BE2C (cell line): ENCODE data around the gene LTN1.

ENCODE experiments used
- DNase-seq: peaks from one replicate; pipeline ENCODE4 v3.0.0-alpha.2; 2020
- H3K27me3 ChIP-seq: fragments of 250-450 bp; sonication (Bioruptor Pico); 2 replicates; pipeline ENCODE4 v1.5.1; 2020; ENCODE audit warnings: mild to moderate bottlenecking
- H3K36me3 ChIP-seq: fragments of 250-450 bp; sonication (Bioruptor Pico); 2 replicates; pipeline ENCODE4 v1.5.1; 2020; ENCODE audit warnings: mild to moderate bottlenecking
- H3K4me1 ChIP-seq: fragments of 250-450 bp; sonication (Bioruptor Pico); 2 replicates; pipeline ENCODE4 v1.5.1; 2020
- H3K4me3 ChIP-seq: 2 replicates; pipeline ENCODE4 v1.5.1; 2011; ENCODE audit warnings: low read depth, low read length
- H3K9me3 ChIP-seq: fragments of 250-450 bp; sonication (Bioruptor Pico); 2 replicates; pipeline ENCODE4 v1.5.1; 2020
- CTCF ChIP-seq: IDR thresholded peaks from 2 replicates; pipeline ENCODE4 v1.5.1; 2012; ENCODE audit warnings: mild to moderate bottlenecking, low read depth, low read length

LTN1 gene

GRCh38 chr21:29008367-29008766 is 15.7 kb upstream of the LTN1 start:
- Histone ChIP-seq H3K27me3 (no peaks in the 10 kb centered on the region), H3K36me3 (peaks cover 16% of the 10 kb centered on the region), H3K4me1 (no peaks in the 10 kb centered on the region; the same call in 1 of the 2 replicates), H3K4me3 (no peak overlapping the region), H3K9me3 (no peaks in the 10 kb centered on the region)
- no peak for TF ChIP-seq CTCF
- no peak for DNase-seq

GRCh38 chr21:29007810-29008209 is 15.1 kb upstream of the LTN1 start:
- Histone ChIP-seq H3K36me3 (peaks cover 16% of the 10 kb centered on the region), H3K27me3 (no peaks in the 10 kb centered on the region), H3K4me3 (no peak overlapping the region), H3K4me1 (no peaks in the 10 kb centered on the region; the same call in 1 of the 2 replicates), H3K9me3 (no peaks in the 10 kb centered on the region)
- TF ChIP-seq CTCF: no peak
- no peak for DNase-seq

GRCh38 chr21:29007135-29007534 is 14.5 kb upstream of the LTN1 start:
- H3K36me3 ChIP-seq: peaks cover 16% of the 10 kb centered on the region
- no peak for DNase-seq

GRCh38 chr21:29005696-29006095 is 13.0 kb upstream of the LTN1 start:
- DNase-seq: no peak
- Histone ChIP-seq H3K4me1 (no peaks in the 10 kb centered on the region; the same call in 1 of the 2 replicates), H3K9me3 (no peaks in the 10 kb centered on the region), H3K27me3 (no peaks in the 10 kb centered on the region), H3K36me3 (peaks cover 16% of the 10 kb centered on the region), H3K4me3 (no peak overlapping the region)
- no peak for TF ChIP-seq CTCF

More at GRCh38 chr21:29007135-29007534, 14.5 kb upstream of the LTN1 start:
- no peaks in the 10 kb centered on the region for H3K27me3 ChIP-seq
- no peaks in the 10 kb centered on the region; the same call in 1 of the 2 replicates for H3K4me1 ChIP-seq
- TF ChIP-seq CTCF: no peak
- H3K9me3 ChIP-seq: no peaks in the 10 kb centered on the region
- no peak overlapping the region for H3K4me3 ChIP-seq

- Histone ChIP-seq H3K4me1 (no peaks in the 10 kb centered on the region; the same call in 1 of the 2 replicates), H3K36me3 (peaks cover 8% of the 10 kb centered on the region), H3K9me3 (no peaks in the 10 kb centered on the region), H3K27me3 (no peaks in the 10 kb centered on the region), H3K4me3 (peak overlapping the region; percentile 68)
- peak; percentile 96 for DNase-seq
- TF ChIP-seq CTCF: no peak
Measured at GRCh38 chr21:29002442-29003144, 9.9 kb upstream of the LTN1 start.

GRCh38 chr21:28993293-28993629 is 584 bp upstream of the LTN1 start:
- TF ChIP-seq CTCF: no peak
- Histone ChIP-seq H3K4me3 (peak overlapping the region; percentile 99), H3K9me3 (no peaks in the 10 kb centered on the region), H3K4me1 (no peaks in the 10 kb centered on the region), H3K36me3 (no peaks in the 10 kb centered on the region), H3K27me3 (no peaks in the 10 kb centered on the region)
- DNase-seq: no peak
